Inflammatory macrophage treated with lipopolysaccharide for 1 hour (primary cell): ENCODE measurements around the gene RCSD1.
A peak's percentile ranks its signal among the peaks of the same experiment; 100 is the strongest.

Experiments
- DNase-seq, 2 donors: peaks; one replicate each; pipeline ENCODE4 v3.0.0-alpha.2; 2020 to 2022

RCSD1 gene

GRCh38 chr1:167693425-167694045 lies 63.5 kb downstream of the RCSD1 start:
- DNase-seq, result no peak

GRCh38 chr1:167694691-167695090 lies 64.7 kb downstream of the RCSD1 start:
- DNase-seq, result no peak

GRCh38 chr1:167695147-167695546 lies 65.1 kb downstream of the RCSD1 start:
- no peak for DNase-seq

- no peak for DNase-seq
Observed at GRCh38 chr1:167695756-167696561, 65.9 kb downstream of the RCSD1 start.

GRCh38 chr1:167697667-167698141 lies 67.7 kb downstream of the RCSD1 start:
- peak in 1 of 2 donors; percentile 43 for DNase-seq

- DNase-seq, result no peak
Observed at GRCh38 chr1:167698313-167698712, 68.3 kb downstream of the RCSD1 start.

- DNase-seq, result no peak
Observed at GRCh38 chr1:167701510-167701909, 71.5 kb downstream of the RCSD1 start.

- no peak for DNase-seq
Observed at GRCh38 chr1:167703557-167703956, 73.5 kb downstream of the RCSD1 start.

GRCh38 chr1:167704715-167705114 lies 74.7 kb downstream of the RCSD1 start:
- DNase-seq, result no peak

GRCh38 chr1:167705250-167705649 lies 75.2 kb downstream of the RCSD1 start:
- DNase-seq, result no peak

GRCh38 chr1:167706363-167706762 lies 76.3 kb downstream of the RCSD1 start:
- no peak for DNase-seq

- DNase-seq, result no peak
Observed at GRCh38 chr1:167706931-167707877, 77.2 kb downstream of the RCSD1 start.

GRCh38 chr1:167707942-167708341 lies 77.9 kb downstream of the RCSD1 start:
- DNase-seq, result no peak

GRCh38 chr1:167708940-167709389 lies 78.9 kb downstream of the RCSD1 start:
- DNase-seq, result peak; percentile 41 to 52

GRCh38 chr1:167710836-167711235 lies 80.8 kb downstream of the RCSD1 start:
- no peak for DNase-seq

GRCh38 chr1:167711797-167712196 lies 81.8 kb downstream of the RCSD1 start:
- no peak for DNase-seq

- DNase-seq, result peak in 1 of 2 donors; percentile 10
Observed at GRCh38 chr1:167713330-167714081, 83.5 kb downstream of the RCSD1 start.

GRCh38 chr1:167714098-167714438 lies 84.0 kb downstream of the RCSD1 start:
- DNase-seq, result peak; percentile 79 to 80

- DNase-seq, result peak; percentile 72 to 97
Observed at GRCh38 chr1:167714439-167715156, 84.6 kb downstream of the RCSD1 start.

- DNase-seq, result peak; percentile 82 to 98
Observed at GRCh38 chr1:167715157-167715999, 85.3 kb downstream of the RCSD1 start.

- peak in 1 of 2 donors; percentile 27 for DNase-seq
Observed at GRCh38 chr1:167716000-167716271, 85.9 kb downstream of the RCSD1 start.
